HCT116 (cell line): Measurements from ENCODE around the gene HAPSTR1. TPM values are rescaled to one million over a fixed set of nuclear protein-coding genes. Genes with fewer than 3 reads are reported as not detected.

Experiments used
- ATAC-seq: fragments of 200-7000 bp; cut with Tn5 transposase; 2 replicates; pipeline ENCODE4 v1.9.1; 2020; ENCODE audit warnings: mild to moderate bottlenecking, moderate library complexity
- BruUV-seq: library from RNA; stranded (reverse); fragments of 400-500 nt; replicated peaks from 2 replicates; lab custom pipeline; 2021; lab: Mats Ljungman, UMichigan
- CTCF ChIA-PET: fragments of 300-600 bp; sonication (Branson Sonifier 250); formaldehyde crosslinking; loops from one replicate; lab custom pipeline; 2021; ENCODE audit warnings: antibody characterized with exemption; lab: Charles Lee
- POLR2A ChIA-PET: fragments of 300-600, 350-600 bp; sonication (Branson Sonifier 250); formaldehyde crosslinking; loops from one replicate; lab custom pipeline; 2021; ENCODE audit warnings: antibody characterized with exemption; lab: Charles Lee
- RAD21 ChIA-PET, 2 experiments: fragments of 300-600 bp; sonication (Branson Sonifier 250); formaldehyde crosslinking; loops; one replicate each; lab custom pipeline; 2023; ENCODE audit warnings: low total read pairs in 2 of 2; ENCODE audit not compliant: uncharacterized antibody in 2 of 2, unreplicated experiment in 2 of 2, low non-redundant PET in 1 of 2; lab: Charles Lee
- DNase-seq: peaks from one replicate; pipeline ENCODE4 v3.0.0-alpha.2; 2010; ENCODE audit warnings: low read depth, low spot score
- H2AFZ ChIP-seq: fragments of 200-600 bp; shearing (Covaris generic), sonication (generic); 2 replicates; pipeline ENCODE4 v1.6.1; 2017; ENCODE audit warnings: low read depth, mixed run types, mixed read lengths, antibody characterized with exemption, low read length; ENCODE audit not compliant: poor library complexity, severe bottlenecking
- H3K27ac ChIP-seq: 2 replicates; pipeline ENCODE4 v1.5.1; 2012; ENCODE audit warnings: low read depth, low read length
- H3K27me3 ChIP-seq: fragments of 200-600 bp; sonication (generic); 2 replicates; pipeline ENCODE4 v1.6.1; 2016; ENCODE audit warnings: mixed run types, low read length, mixed read lengths; ENCODE audit not compliant: insufficient read depth
- H3K36me3 ChIP-seq, 2 experiments: fragments of 200-500 bp in 1 of 2; fragments of 200-600 bp in 1 of 2; sonication (Bioruptor generic) in 1 of 2; sonication (generic) in 1 of 2; 2 replicates each; pipeline versions ENCODE4 v1.5.1 to v1.6.1; 2014 to 2016; ENCODE audit warnings: low read length in 2 of 2, inconsistent platforms in 1 of 2, mixed read lengths in 1 of 2, mixed run types in 1 of 2; ENCODE audit not compliant: insufficient read depth in 2 of 2, control insufficient read depth in 1 of 2
- H3K4me1 ChIP-seq, 2 experiments: fragments of 200-600 bp in 1 of 2; sonication (generic) in 1 of 2; 2 replicates each; pipeline versions ENCODE4 v1.5.1 to v1.6.1; 2012 to 2017; ENCODE audit warnings: low read length in 2 of 2, inconsistent platforms in 1 of 2, mild to moderate bottlenecking in 1 of 2, mixed read lengths in 1 of 2, mixed run types in 1 of 2, moderate library complexity in 1 of 2; ENCODE audit not compliant: insufficient read depth in 2 of 2, control insufficient read depth in 1 of 2
- H3K4me2 ChIP-seq: fragments of 200-600 bp; sonication (generic); 2 replicates; pipeline ENCODE4 v1.6.1; 2017; ENCODE audit warnings: mixed run types, low read length, mixed read lengths
- H3K4me3 ChIP-seq, 2 experiments: fragments of 200-600 bp in 1 of 2; sonication (generic) in 1 of 2; replicated peaks in 1 of 2; 2 replicates each; pipeline ENCODE4 v1.5.1; 2011 to 2016; ENCODE audit warnings: low read length in 2 of 2, control low read depth in 1 of 2, low read depth in 1 of 2, mild to moderate bottlenecking in 1 of 2, mixed read lengths in 1 of 2, mixed run types in 1 of 2
- H3K79me2 ChIP-seq: fragments of 200-600 bp; sonication (generic); 2 replicates; pipeline ENCODE4 v1.6.1; 2017; ENCODE audit warnings: mild to moderate bottlenecking, mixed run types, low read length, moderate library complexity, mixed read lengths; ENCODE audit not compliant: insufficient read depth
- H3K9ac ChIP-seq: fragments of 200-600 bp; sonication (generic); 2 replicates; pipeline ENCODE4 v1.6.1; 2016; ENCODE audit warnings: low read length, mixed read lengths
- H3K9me2 ChIP-seq: fragments of 200-600 bp; sonication (generic), shearing (Covaris generic); 2 replicates; pipeline ENCODE4 v1.6.1; 2017; ENCODE audit warnings: mixed run types, mild to moderate bottlenecking, moderate library complexity; ENCODE audit not compliant: insufficient read depth
- H3K9me3 ChIP-seq, 2 experiments: fragments of 200-500 bp in 1 of 2; fragments of 200-600 bp in 1 of 2; sonication (Bioruptor generic) in 1 of 2; sonication (generic) in 1 of 2; 2 replicates each; pipeline ENCODE4 v1.6.1; 2014 to 2017; ENCODE audit warnings: low read length in 2 of 2, mixed read lengths in 2 of 2, inconsistent platforms in 1 of 2, low read depth in 1 of 2, mild to moderate bottlenecking in 1 of 2, mixed run types in 1 of 2, moderate library complexity in 1 of 2; ENCODE audit not compliant: control insufficient read depth in 1 of 2, insufficient read depth in 1 of 2
- H4K20me1 ChIP-seq: fragments of 200-600 bp; sonication (generic), shearing (Covaris generic); 2 replicates; pipeline ENCODE4 v1.6.1; 2017; ENCODE audit warnings: mixed run types, mild to moderate bottlenecking, moderate library complexity; ENCODE audit not compliant: insufficient read depth
- CTCF ChIP-seq, 3 experiments: fragments of 200-600 bp in 1 of 3; sonication (generic) in 1 of 3; IDR thresholded peaks in 2 of 3; conservative IDR thresholded peaks in 1 of 3; 2 replicates each; pipeline ENCODE4 v1.5.1; 2012 to 2017; ENCODE audit warnings: low read depth in 2 of 3, low read length in 2 of 3, antibody characterized with exemption in 1 of 3, borderline replicate concordance in 1 of 3, control low read depth in 1 of 3, mild to moderate bottlenecking in 1 of 3, mixed read lengths in 1 of 3, mixed run types in 1 of 3, moderate library complexity in 1 of 3; ENCODE audit not compliant: insufficient read depth in 1 of 3
- EGR1 ChIP-seq: IDR thresholded peaks from 2 replicates; pipeline ENCODE4 v1.6.1; 2012; ENCODE audit warnings: low read depth
- JUND ChIP-seq: IDR thresholded peaks from 2 replicates; pipeline ENCODE4 v1.6.1; 2012
- POLR2A ChIP-seq: IDR thresholded peaks from 2 replicates; pipeline ENCODE4 v1.7.0; 2011; ENCODE audit warnings: borderline replicate concordance; ENCODE audit not compliant: insufficient read depth, insufficient read length; ENCODE audit errors: extremely low read depth
- POLR2AphosphoS5 ChIP-seq: IDR thresholded peaks from 2 replicates; pipeline ENCODE4 v1.6.1; 2011; ENCODE audit warnings: mild to moderate bottlenecking, low read depth, low read length, moderate library complexity
- YY1 ChIP-seq: IDR thresholded peaks from 2 replicates; pipeline ENCODE4 v1.6.1; 2011; ENCODE audit warnings: low read length, low read depth, moderate library complexity, mild to moderate bottlenecking; ENCODE audit not compliant: insufficient replicate concordance; ENCODE audit errors: extremely low read depth
- ZNF274 ChIP-seq: fragments of 200-500 bp; sonication (Bioruptor generic); IDR thresholded peaks from 2 replicates; pipeline ENCODE4 v1.6.1; 2014; ENCODE audit warnings: mild to moderate bottlenecking, low read depth, low read length, inconsistent platforms
- intact Hi-C: fragments of 100-400 bp; cut with micrococcal nuclease; formaldehyde crosslinking; loops from 2 replicates; pipeline ENCODE4 v1.10.0; 2022
- total RNA-seq: library from RNA; stranded (reverse); gene quantifications from one replicate; pipeline ENCODE4 v1.2.1, GENCODE V29; 2021; ENCODE audit not compliant: unreplicated experiment
- TF ChIP-seq, protein P1 (sequence below): IDR thresholded peaks from 2 replicates; pipeline ENCODE4 v1.6.1; 2011; ENCODE audit warnings: mild to moderate bottlenecking, low read length, moderate library complexity; ENCODE audit not compliant: insufficient replicate concordance; ENCODE audit errors: extremely low read depth
- TF ChIP-seq, protein P2 (sequence below): IDR thresholded peaks from 2 replicates; pipeline ENCODE4 v1.6.1; 2012

The HAPSTR1 gene
- total RNA-seq, 1 experiment from 2014 or later = 54.9 TPM

- CTCF ChIA-PET = interaction anchor here (1.2 kb wide), 1 partner anchor 39 kb away, joined by 4 read pairs; no protein-coding TSS in a partner anchor
- no peak for ATAC-seq
- H3K27ac ChIP-seq = no peak overlapping the region
These were observed 4.4 kb downstream of the HAPSTR1 start for GRCh38 chr16:9095656-9096397.

More at GRCh38 chr16:9095656-9096397, 4.4 kb downstream of the HAPSTR1 start:
- Histone ChIP-seq H2AFZ (no peak overlapping the region), H3K4me3 (no peak overlapping the region), H3K9me2 (no peaks in the 10 kb centered on the region), H3K4me1 (peaks cover 19 to 68% of the 10 kb centered on the region in 2 experiments), H3K79me2 (peaks cover 92% of the 10 kb centered on the region), H3K4me2 (peak overlapping the region; percentile 19), H3K9ac (no peak overlapping the region), H3K9me3 (no peaks in the 10 kb centered on the region), H4K20me1 (peaks cover 57% of the 10 kb centered on the region), H3K27me3 (no peaks in the 10 kb centered on the region), H3K36me3 (peaks cover 21 to 51% of the 10 kb centered on the region in 2 experiments; a peak in 3 of 4 replicates)
- no peak for DNase-seq
- intact Hi-C loops = no loop called here
- RAD21 ChIA-PET = no interaction called here
- POLR2A ChIA-PET = interaction anchor here (1.3 kb wide), 1 partner anchor 28 kb away, joined by 3 read pairs; no protein-coding TSS in a partner anchor
- TF ChIP-seq POLR2AphosphoS5 (no peak), CTCF (IDR thresholded peaks at IDR 0.05 in 2 of 3, conservative IDR thresholded peaks at IDR 0.05 in 1 of 3; ENCODE audit: borderline replicate concordance in 1 of 3, insufficient read depth in 1 of 3, low read depth in 2 of 3, low read length in 2 of 3) (no peak), YY1 (no peak), EGR1 (no peak), ZNF274 (no peak), POLR2A (no peak), JUND (no peak)
- TF ChIP-seq, protein P1, sequence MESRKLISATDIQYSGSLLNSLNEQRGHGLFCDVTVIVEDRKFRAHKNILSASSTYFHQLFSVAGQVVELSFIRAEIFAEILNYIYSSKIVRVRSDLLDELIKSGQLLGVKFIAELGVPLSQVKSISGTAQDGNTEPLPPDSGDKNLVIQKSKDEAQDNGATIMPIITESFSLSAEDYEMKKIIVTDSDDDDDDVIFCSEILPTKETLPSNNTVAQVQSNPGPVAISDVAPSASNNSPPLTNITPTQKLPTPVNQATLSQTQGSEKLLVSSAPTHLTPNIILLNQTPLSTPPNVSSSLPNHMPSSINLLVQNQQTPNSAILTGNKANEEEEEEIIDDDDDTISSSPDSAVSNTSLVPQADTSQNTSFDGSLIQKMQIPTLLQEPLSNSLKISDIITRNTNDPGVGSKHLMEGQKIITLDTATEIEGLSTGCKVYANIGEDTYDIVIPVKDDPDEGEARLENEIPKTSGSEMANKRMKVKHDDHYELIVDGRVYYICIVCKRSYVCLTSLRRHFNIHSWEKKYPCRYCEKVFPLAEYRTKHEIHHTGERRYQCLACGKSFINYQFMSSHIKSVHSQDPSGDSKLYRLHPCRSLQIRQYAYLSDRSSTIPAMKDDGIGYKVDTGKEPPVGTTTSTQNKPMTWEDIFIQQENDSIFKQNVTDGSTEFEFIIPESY = no peak
- TF ChIP-seq, protein P2, sequence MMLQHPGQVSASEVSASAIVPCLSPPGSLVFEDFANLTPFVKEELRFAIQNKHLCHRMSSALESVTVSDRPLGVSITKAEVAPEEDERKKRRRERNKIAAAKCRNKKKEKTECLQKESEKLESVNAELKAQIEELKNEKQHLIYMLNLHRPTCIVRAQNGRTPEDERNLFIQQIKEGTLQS = no peak
- no TSS peak for BruUV-seq
